Esophagus squamous epithelium (tissue), 5 donors: Measurements from ENCODE around the gene ARHGEF37. TPM values are rescaled to one million over a fixed set of nuclear protein-coding genes. Genes with fewer than 3 reads are reported as not detected.
"Not testable (repeated sequence)": the region's sequence is repeated elsewhere in the genome, so short reads cannot be mapped to it uniquely, and the experiment has no call there.

Experiments
- DNase-seq: peaks from one replicate; lab custom pipeline; 2025; lab: John Stamatoyannopoulos, UW
- H3K27ac ChIP-seq, 4 donors: fragments of 200-600 bp; sonication (generic); one replicate each; pipeline ENCODE4 v1.5.1; 2016 to 2019; ENCODE audit warnings: mild to moderate bottlenecking in 1 of 4
- H3K27me3 ChIP-seq, 4 donors: fragments of 200-600 bp; sonication (generic); 1 replicate in 3 of 4; 2 replicates in 1 of 4; pipeline versions ENCODE4 v1.5.1 to v1.6.0; 2017 to 2021; ENCODE audit warnings: antibody characterized with exemption in 1 of 4
- H3K36me3 ChIP-seq, 3 donors: fragments of 200-600 bp; sonication (generic); one replicate each; pipeline ENCODE4 v1.5.1; 2016 to 2019
- H3K4me1 ChIP-seq, 3 donors: fragments of 200-600 bp; sonication (generic); one replicate each; pipeline ENCODE4 v1.5.1; 2017 to 2019
- H3K4me3 ChIP-seq, 4 donors: fragments of 200-600 bp; sonication (generic); 1 replicate in 3 of 4; 2 replicates in 1 of 4; pipeline ENCODE4 v1.5.1; 2016 to 2019; ENCODE audit warnings: mild to moderate bottlenecking in 2 of 4, moderate library complexity in 1 of 4
- H3K9me3 ChIP-seq, 3 donors: fragments of 200-600 bp; sonication (generic); one replicate each; pipeline ENCODE4 v1.5.1; 2016 to 2019
- POLR2A ChIP-seq, 4 donors: fragments of 450-650 bp; IDR thresholded peaks; one replicate each; pipeline ENCODE4 v1.6.1; 2017; ENCODE audit warnings: antibody characterized with exemption in 4 of 4, mild to moderate bottlenecking in 4 of 4, moderate library complexity in 3 of 4
- WGBS, 2 donors: methylation state at CpG; one replicate each; pipeline ENCODE4 v1.1.5; 2018; 5-methylcytosine and 5-hydroxymethylcytosine counted together
- intact Hi-C: fragments of 100-400 bp; cut with DNase I; formaldehyde crosslinking; loops from one replicate; pipeline ENCODE4 v1.15.0; 2022
- total RNA-seq, 4 donors: library from RNA; depleted of rRNA; stranded (reverse); fragments of >200 nt; gene quantifications; one replicate each; pipeline ENCODE4 v1.1.0, GENCODE V29; 2016
- TF ChIP-seq, protein P1 (sequence below), 6 experiments: fragments of 450-650 bp in 4 of 6; fragments of 200-600 bp in 2 of 6; sonication (generic) in 2 of 6; IDR thresholded peaks; one replicate each; pipeline ENCODE4 v1.5.1; 2016 to 2019; ENCODE audit warnings: antibody characterized with exemption in 6 of 6, mild to moderate bottlenecking in 4 of 6, moderate library complexity in 4 of 6
- donor health status: DM: yes; HTN: yes; CAD: no.

The ARHGEF37 gene
- total RNA-seq, 4 donors from 2014 or later = 14.5 to 29.3 (median 18.0) TPM

DNA sequence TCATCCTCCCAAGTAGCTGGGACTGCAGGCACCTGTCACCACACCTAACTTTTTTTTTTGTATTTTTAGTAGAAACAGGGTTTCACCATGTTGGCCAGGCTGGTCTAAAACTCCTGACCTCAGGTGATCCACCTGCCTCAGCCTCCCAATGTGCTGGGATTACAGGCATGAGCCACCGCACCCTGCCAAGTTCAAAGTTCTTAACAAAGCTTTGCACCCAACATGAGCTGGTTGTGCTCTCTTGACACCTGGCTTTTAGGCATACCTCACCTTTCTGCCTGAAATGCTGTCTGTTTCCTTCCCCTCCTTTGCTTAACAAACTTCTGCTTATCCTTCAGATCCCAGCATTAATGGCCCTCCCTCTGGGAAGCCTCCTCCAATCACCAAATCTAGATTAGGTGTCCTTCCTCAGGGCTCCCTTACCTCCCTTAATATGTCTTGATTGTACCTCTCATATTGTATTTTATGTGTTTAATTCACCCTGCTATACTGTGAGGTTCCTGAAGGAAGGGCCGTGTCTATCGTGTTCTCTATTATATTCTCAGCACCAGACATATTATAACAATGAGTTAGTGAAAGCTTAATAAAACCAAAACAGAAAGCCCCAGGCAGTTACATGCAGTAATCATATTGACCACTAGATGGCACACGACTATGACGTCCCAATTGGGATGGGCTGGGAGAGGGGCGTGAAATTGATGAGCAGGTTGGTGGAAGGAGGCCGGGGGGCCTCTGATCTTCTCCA, 86.0 kb downstream of the ARHGEF37 start:
- TF ChIP-seq, protein P1, sequence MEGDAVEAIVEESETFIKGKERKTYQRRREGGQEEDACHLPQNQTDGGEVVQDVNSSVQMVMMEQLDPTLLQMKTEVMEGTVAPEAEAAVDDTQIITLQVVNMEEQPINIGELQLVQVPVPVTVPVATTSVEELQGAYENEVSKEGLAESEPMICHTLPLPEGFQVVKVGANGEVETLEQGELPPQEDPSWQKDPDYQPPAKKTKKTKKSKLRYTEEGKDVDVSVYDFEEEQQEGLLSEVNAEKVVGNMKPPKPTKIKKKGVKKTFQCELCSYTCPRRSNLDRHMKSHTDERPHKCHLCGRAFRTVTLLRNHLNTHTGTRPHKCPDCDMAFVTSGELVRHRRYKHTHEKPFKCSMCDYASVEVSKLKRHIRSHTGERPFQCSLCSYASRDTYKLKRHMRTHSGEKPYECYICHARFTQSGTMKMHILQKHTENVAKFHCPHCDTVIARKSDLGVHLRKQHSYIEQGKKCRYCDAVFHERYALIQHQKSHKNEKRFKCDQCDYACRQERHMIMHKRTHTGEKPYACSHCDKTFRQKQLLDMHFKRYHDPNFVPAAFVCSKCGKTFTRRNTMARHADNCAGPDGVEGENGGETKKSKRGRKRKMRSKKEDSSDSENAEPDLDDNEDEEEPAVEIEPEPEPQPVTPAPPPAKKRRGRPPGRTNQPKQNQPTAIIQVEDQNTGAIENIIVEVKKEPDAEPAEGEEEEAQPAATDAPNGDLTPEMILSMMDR (IDR thresholded peaks at IDR 0.05) = peak; percentile 62 to 90 (median 80)
- TF ChIP-seq POLR2A (IDR thresholded peaks at IDR 0.05) = no peak
- H3K4me1 ChIP-seq = peaks cover 0 to 28% (median 0%) of the 10 kb centered on the region in 3 donors
- no peak overlapping the region for H3K27ac ChIP-seq
- no peaks in the 10 kb centered on the region for H3K27me3 ChIP-seq
- H3K4me3 ChIP-seq = no peak overlapping the region
- no peaks in the 10 kb centered on the region for H3K36me3 ChIP-seq
- DNase-seq = no peak
- intact Hi-C loops = no loop called here
- H3K9me3 ChIP-seq = peaks cover 0 to 15% (median 0%) of the 10 kb centered on the region in 3 donors
- 22 to 29% methylated on average over 7 of the region's 7 CpGs for WGBS, 2 donors

DNA sequence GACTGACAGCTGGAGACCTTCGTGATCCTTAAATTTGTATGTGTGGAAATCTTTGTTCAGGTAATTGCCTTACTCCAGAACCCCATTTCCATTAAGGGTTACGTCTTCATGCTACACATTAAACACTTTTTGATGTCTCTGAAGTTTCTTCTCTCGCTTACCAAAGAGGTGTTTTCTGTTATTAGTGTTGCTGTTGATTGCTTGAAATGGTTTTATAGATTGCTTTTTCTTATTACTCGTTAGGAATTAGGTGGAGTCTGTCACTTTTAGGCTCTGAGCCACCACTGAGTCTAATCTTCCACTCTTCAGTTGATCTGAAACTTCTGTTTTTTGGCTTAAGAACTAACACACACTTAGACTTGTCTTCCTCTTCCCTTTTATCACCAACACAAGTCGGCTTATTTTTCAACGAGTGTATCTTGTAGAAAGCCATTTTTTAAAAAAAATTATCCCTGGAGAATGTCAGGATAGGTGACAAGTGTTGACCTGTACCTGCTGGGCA, 86.6 kb downstream of the ARHGEF37 start:
- no peaks in the 10 kb centered on the region for H3K36me3 ChIP-seq
- intact Hi-C loops = no loop called here
- no peaks in the 10 kb centered on the region for H3K27me3 ChIP-seq
- H3K4me1 ChIP-seq = peaks cover 0 to 34% (median 0%) of the 10 kb centered on the region in 3 donors
- no peak overlapping the region for H3K27ac ChIP-seq
- DNase-seq = no peak
- 60 to 71% methylated on average over 6 of the region's 6 CpGs for WGBS, 2 donors
- H3K4me3 ChIP-seq = no peak overlapping the region
- H3K9me3 ChIP-seq = peaks cover 0 to 15% (median 0%) of the 10 kb centered on the region in 3 donors
- TF ChIP-seq, protein P1 (IDR thresholded peaks at IDR 0.05) = no peak
- TF ChIP-seq POLR2A (IDR thresholded peaks at IDR 0.05) = no peak

DNA sequence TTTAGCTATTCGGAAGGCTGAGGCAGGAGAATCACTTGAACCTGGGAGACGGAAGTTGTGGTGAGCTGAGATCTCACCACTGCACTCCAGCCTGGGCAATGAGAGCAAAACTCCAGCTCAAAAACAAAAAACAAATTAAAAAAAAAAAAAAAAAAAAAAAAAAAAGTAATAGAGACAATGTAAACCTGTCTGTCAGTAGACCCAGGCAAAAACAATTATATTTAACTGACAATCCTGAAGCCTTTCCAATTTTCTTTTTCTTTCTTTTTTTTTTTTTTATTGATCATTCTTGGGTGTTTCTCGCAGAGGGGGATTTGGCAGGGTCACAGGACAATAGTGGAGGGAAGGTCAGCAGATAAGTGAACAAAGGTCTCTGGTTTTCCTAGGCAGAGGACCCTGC, 88.0 kb downstream of the ARHGEF37 start:
- H3K27ac ChIP-seq, H3K36me3 ChIP-seq, H3K4me3 ChIP-seq, intact Hi-C loops, DNase-seq, H3K27me3 ChIP-seq: not testable (repeated sequence)
- whole genome bisulfite sequencing, 2 donors = 80 to 83% methylated on average over 1 to 2 of the region's 3 CpGs
- H3K9me3 ChIP-seq = peaks cover 0 to 15% (median 0%) of the 10 kb centered on the region in 3 donors
- peaks cover 0 to 46% (median 0%) of the 10 kb centered on the region in 3 donors for H3K4me1 ChIP-seq

DNA sequence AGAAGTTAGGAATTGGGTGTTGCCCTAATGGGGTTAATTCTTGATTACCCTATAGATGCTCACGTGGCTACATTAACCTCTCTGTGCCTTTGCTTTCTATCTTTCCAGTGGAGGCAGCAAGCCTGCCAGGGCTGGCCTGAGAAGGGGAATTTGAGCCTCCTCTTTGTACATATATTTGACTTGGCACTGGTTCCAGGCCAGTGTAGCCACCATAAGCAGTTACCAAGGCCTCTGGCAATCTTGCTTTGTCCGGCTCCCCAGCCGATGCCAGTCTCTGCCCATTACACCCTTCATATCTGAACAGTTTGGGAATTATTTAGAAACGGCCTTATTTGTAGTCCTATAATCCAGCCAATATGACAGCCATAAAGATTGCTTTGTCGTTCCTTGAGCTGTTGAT, 90.2 kb downstream of the ARHGEF37 start:
- no peak for TF ChIP-seq POLR2A (IDR thresholded peaks at IDR 0.05)
- intact Hi-C loops = no loop called here
- no peak for DNase-seq
- WGBS, 2 donors = 38 to 41% methylated on average over 4 to 5 of the region's 5 CpGs
- peak overlapping the region; percentile 5 to 78 (median 44) for H3K27ac ChIP-seq
- no peaks in the 10 kb centered on the region for H3K36me3 ChIP-seq
- no peak overlapping the region for H3K4me3 ChIP-seq
- H3K4me1 ChIP-seq = peaks cover 3 to 62% (median 12%) of the 10 kb centered on the region in 3 donors
- H3K9me3 ChIP-seq = peaks cover 0 to 15% (median 0%) of the 10 kb centered on the region in 3 donors
- H3K27me3 ChIP-seq = no peaks in the 10 kb centered on the region

DNA sequence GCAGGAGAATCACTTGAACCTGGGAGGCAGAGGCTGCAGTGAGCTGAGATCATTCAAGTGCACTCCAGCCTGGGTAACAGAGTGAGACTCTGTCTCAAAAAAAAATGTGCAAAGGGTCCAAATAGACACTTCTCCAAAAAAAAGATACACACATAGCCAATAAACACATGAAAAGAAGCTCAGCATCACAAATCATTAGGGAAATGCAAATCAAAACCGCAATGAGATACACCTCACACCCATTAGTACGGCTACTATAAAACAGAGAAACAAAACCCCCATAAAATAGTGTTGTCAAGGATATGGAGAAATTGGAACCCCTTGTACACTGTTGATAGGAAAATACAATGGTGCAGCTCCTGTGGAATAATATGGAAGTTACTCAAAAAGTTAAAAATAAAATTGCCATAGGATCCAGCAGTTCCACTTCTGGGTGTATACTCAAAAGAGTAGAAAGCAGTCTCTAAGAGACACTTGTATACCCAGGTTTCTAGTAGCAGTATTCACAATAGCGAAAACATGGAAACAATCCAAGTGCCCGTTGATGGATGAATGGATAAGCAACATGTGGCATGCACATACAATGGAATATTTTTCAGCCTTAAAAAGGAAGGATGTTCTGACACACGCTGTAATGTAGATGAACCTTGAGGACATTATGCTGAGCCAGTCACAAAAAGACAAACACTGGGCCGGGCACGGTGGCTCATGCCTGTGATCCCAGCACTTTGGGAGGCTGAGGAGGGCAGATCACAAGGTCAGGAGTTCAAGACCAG, 91.6 kb downstream of the ARHGEF37 start:
- Histone ChIP-seq H3K27ac (peak overlapping the region in 2 of 4 donors; percentile 30), H3K9me3 (peaks cover 0 to 10% (median 0%) of the 10 kb centered on the region in 3 donors), H3K27me3 (no peaks in the 10 kb centered on the region), H3K4me3 (no peak overlapping the region), H3K36me3 (no peaks in the 10 kb centered on the region), H3K4me1 (peaks cover 3 to 52% (median 13%) of the 10 kb centered on the region in 3 donors)
- TF ChIP-seq POLR2A (IDR thresholded peaks at IDR 0.05) = no peak
- TF ChIP-seq, protein P1 (IDR thresholded peaks at IDR 0.05) = no peak
- DNase-seq = no peak
- intact Hi-C loops = no loop called here
- WGBS, 2 donors = 47 to 59% methylated on average over 7 of the region's 7 CpGs
